ENCODE results near the gene C11orf68.

The C11orf68 gene

GRCh38 chr11:65870307-65870658 is 48.6 kb downstream of the C11orf68 start:
- DNase-seq, result no peak

GRCh38 chr11:65869643-65870306 is 49.1 kb downstream of the C11orf68 start:
- DNase-seq, result no peak

DNA sequence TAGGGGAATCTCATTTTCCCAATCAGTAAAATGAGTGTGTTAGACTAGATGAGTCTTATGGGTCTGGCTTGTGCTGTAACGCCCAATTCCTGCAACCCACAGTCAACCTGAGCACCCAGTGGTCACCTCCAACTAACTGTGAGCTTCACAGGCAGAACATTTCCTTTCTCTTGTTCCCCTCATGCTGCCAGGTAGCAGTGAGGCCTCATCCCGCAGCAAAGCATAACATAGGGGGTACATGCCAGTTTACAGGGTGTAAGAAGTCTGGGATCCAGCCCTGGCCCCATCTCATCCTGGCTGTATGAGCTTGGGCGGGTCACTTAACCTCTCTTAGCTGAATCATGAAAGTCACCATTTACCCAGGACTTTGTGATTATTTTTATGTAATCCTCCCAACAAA is 50.0 kb downstream of the C11orf68 start:
- DNase-seq, result no peak

DNA sequence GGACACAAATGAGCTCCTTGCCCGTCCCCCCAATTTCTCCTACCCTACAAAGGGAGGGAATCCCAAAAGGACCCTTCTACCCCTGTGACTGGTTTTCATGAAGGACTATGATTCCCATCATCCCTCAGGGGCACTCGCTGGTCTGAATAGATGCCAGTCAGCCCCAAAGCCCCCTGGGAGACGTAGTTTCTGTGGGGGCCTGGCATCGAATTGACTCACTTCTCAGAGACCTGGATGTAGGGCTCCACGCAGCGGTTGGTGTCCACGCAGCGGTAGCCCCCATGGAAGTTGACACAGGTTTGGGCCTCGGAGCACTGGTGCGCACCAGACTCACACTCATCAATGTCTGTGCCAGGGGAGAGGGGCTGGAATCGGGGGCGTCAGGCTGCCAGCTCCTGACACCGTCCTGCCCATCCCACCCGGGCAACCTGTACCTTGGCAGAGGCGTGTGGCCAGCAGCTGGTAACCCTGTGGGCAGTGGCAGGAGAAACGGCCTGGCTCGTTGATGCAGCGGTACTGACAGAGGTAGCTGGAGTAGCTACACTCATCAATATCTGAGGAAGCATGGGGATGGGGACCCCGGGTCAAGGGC is 50.7 kb downstream of the C11orf68 start:
- no peak for DNase-seq

- DNase-seq, result no peak
These were observed 51.4 kb downstream of the C11orf68 start for GRCh38 chr11:65867284-65868071.
